Mesodermal cell (in vitro differentiated cells): ENCODE measurements around the gene PTEN.

Source experiments
- H3K27ac ChIP-seq: 2 replicates; pipeline ENCODE4 v1.7.0; 2013; ENCODE audit warnings: mild to moderate bottlenecking, low read depth, low read length, moderate library complexity; ENCODE audit not compliant: severe bottlenecking
- H3K36me3 ChIP-seq: 2 replicates; pipeline ENCODE4 v1.7.1; 2013; ENCODE audit warnings: mild to moderate bottlenecking, low read length, moderate library complexity; ENCODE audit not compliant: control insufficient read depth, insufficient read depth
- H3K4me1 ChIP-seq: one replicate; pipeline ENCODE4 v1.7.1; 2013; ENCODE audit warnings: mild to moderate bottlenecking, low read length; ENCODE audit not compliant: insufficient read depth, control insufficient read depth, poor library complexity, severe bottlenecking
- H3K4me3 ChIP-seq: 2 replicates; pipeline ENCODE4 v1.7.0; 2013; ENCODE audit warnings: low read length, control low read depth, mild to moderate bottlenecking; ENCODE audit not compliant: insufficient read depth, poor library complexity, severe bottlenecking; ENCODE audit errors: extremely low read depth
- H3K9me3 ChIP-seq: 2 replicates; pipeline ENCODE4 v1.7.1; 2013; ENCODE audit warnings: mild to moderate bottlenecking, low read length, moderate library complexity; ENCODE audit not compliant: control insufficient read depth
- WGBS, 2 experiments: methylation state at CpG; one replicate each; pipeline ENCODE4 v1.1.5; 2013; ENCODE audit warnings: missing lambda C conversion rate in 2 of 2; ENCODE audit not compliant: insufficient coverage in 2 of 2; 5-methylcytosine and 5-hydroxymethylcytosine counted together

The PTEN gene

GRCh38 chr10:87829986-87830729 lies 33.3 kb upstream of the PTEN start:
- Histone ChIP-seq H3K4me3 (no peak overlapping the region), H3K4me1 (no peaks in the 10 kb centered on the region), H3K27ac (no peak overlapping the region)

GRCh38 chr10:87836098-87836497 lies 27.3 kb upstream of the PTEN start:
- Histone ChIP-seq H3K4me1 (no peaks in the 10 kb centered on the region), H3K36me3 (no peaks in the 10 kb centered on the region)
- WGBS, 2 experiments = 82 to 92% methylated on average over 3 to 4 of the region's 4 CpGs

More at GRCh38 chr10:87829986-87830729, 33.3 kb upstream of the PTEN start:
- H3K36me3 ChIP-seq = no peaks in the 10 kb centered on the region
- no peaks in the 10 kb centered on the region for H3K9me3 ChIP-seq

GRCh38 chr10:87837445-87837844 lies 26.0 kb upstream of the PTEN start:
- H3K27ac ChIP-seq = no peak overlapping the region
- H3K4me1 ChIP-seq = no peaks in the 10 kb centered on the region
- no peaks in the 10 kb centered on the region for H3K36me3 ChIP-seq
- no peaks in the 10 kb centered on the region for H3K9me3 ChIP-seq
- H3K4me3 ChIP-seq = no peak overlapping the region

More at GRCh38 chr10:87836098-87836497, 27.3 kb upstream of the PTEN start:
- H3K4me3 ChIP-seq = no peak overlapping the region
- H3K9me3 ChIP-seq = no peaks in the 10 kb centered on the region
- H3K27ac ChIP-seq = no peak overlapping the region

- H3K4me1 ChIP-seq = no peaks in the 10 kb centered on the region
- WGBS, 2 experiments = 93 to 100% methylated on average over 1 to 2 of the region's 2 CpGs
- H3K4me3 ChIP-seq = no peak overlapping the region
- H3K36me3 ChIP-seq = no peaks in the 10 kb centered on the region
- no peaks in the 10 kb centered on the region for H3K9me3 ChIP-seq
- H3K27ac ChIP-seq = no peak overlapping the region
Measured at GRCh38 chr10:87838650-87839049, 24.8 kb upstream of the PTEN start.

GRCh38 chr10:87841186-87841585 lies 22.2 kb upstream of the PTEN start:
- WGBS, 2 experiments = 100% methylated on average over 2 of the region's 3 CpGs

GRCh38 chr10:87842220-87842641 lies 21.2 kb upstream of the PTEN start:
- Histone ChIP-seq H3K4me3 (no peak overlapping the region), H3K27ac (no peak overlapping the region), H3K9me3 (no peaks in the 10 kb centered on the region), H3K4me1 (no peaks in the 10 kb centered on the region), H3K36me3 (no peaks in the 10 kb centered on the region)
- 100% methylated on average over 1 of the region's 1 CpG; no CpG with 5 or more reads in 1 of the 2 experiments for WGBS, 2 experiments

More at GRCh38 chr10:87841186-87841585, 22.2 kb upstream of the PTEN start:
- Histone ChIP-seq H3K27ac (no peak overlapping the region), H3K4me1 (no peaks in the 10 kb centered on the region), H3K4me3 (no peak overlapping the region), H3K9me3 (no peaks in the 10 kb centered on the region), H3K36me3 (no peaks in the 10 kb centered on the region)

- Histone ChIP-seq H3K9me3 (no peaks in the 10 kb centered on the region), H3K4me3 (no peak overlapping the region), H3K27ac (no peak overlapping the region), H3K4me1 (no peaks in the 10 kb centered on the region), H3K36me3 (no peaks in the 10 kb centered on the region)
Measured at GRCh38 chr10:87842776-87843497, 20.5 kb upstream of the PTEN start.

- Histone ChIP-seq H3K4me3 (no peak overlapping the region), H3K4me1 (no peaks in the 10 kb centered on the region), H3K27ac (no peak overlapping the region), H3K36me3 (no peaks in the 10 kb centered on the region), H3K9me3 (no peaks in the 10 kb centered on the region)
- WGBS, 2 experiments = 95 to 100% methylated on average over 3 of the region's 4 CpGs
Measured at GRCh38 chr10:87843714-87844113, 19.7 kb upstream of the PTEN start.

GRCh38 chr10:87844837-87845623 lies 18.4 kb upstream of the PTEN start:
- Histone ChIP-seq H3K27ac (no peak overlapping the region), H3K9me3 (no peaks in the 10 kb centered on the region), H3K4me3 (no peak overlapping the region), H3K36me3 (no peaks in the 10 kb centered on the region), H3K4me1 (no peaks in the 10 kb centered on the region)
- WGBS, 2 experiments = 67% methylated on average over 1 of the region's 1 CpG; no CpG with 5 or more reads in 1 of the 2 experiments

GRCh38 chr10:87845624-87845998 lies 17.8 kb upstream of the PTEN start:
- WGBS, 2 experiments = 100% methylated on average over 1 of the region's 3 CpGs; no CpG with 5 or more reads in 1 of the 2 experiments
- no peak overlapping the region for H3K27ac ChIP-seq
- H3K9me3 ChIP-seq = no peaks in the 10 kb centered on the region
- no peak overlapping the region for H3K4me3 ChIP-seq
- no peaks in the 10 kb centered on the region for H3K4me1 ChIP-seq
- no peaks in the 10 kb centered on the region for H3K36me3 ChIP-seq
